Lung (tissue), 12 donors: Measurements from ENCODE around the gene FGFR4. TPM values are rescaled to one million over a fixed set of nuclear protein-coding genes. Genes with fewer than 3 reads are reported as not detected.

Experiments used
- ATAC-seq: fragments of 200-7000 bp; cut with Tn5 transposase; one replicate; pipeline ENCODE4 v1.9.1; 2020; ENCODE audit warnings: moderate number of reproducible peaks; ENCODE audit not compliant: insufficient read depth, low FRiP score
- DNase-seq, 3 donors: peaks; one replicate each; pipeline ENCODE4 v3.0.0-alpha.2; 2013 to 2017
- H3K27ac ChIP-seq, 2 donors: one replicate each; pipeline ENCODE4 v1.5.1; 2013; ENCODE audit warnings: mild to moderate bottlenecking in 2 of 2, moderate library complexity in 2 of 2, control low read depth in 1 of 2, inconsistent platforms in 1 of 2, low read depth in 1 of 2, low read length in 1 of 2
- H3K27me3 ChIP-seq, 3 donors: one replicate each; pipeline ENCODE4 v1.5.1; 2013; ENCODE audit warnings: low read length in 2 of 3; ENCODE audit not compliant: control insufficient read depth in 3 of 3, insufficient read depth in 3 of 3
- H3K36me3 ChIP-seq, 4 donors: one replicate each; pipeline ENCODE4 v1.5.1; 2013; ENCODE audit warnings: low read length in 4 of 4, mild to moderate bottlenecking in 1 of 4, moderate library complexity in 1 of 4; ENCODE audit not compliant: control insufficient read depth in 4 of 4, insufficient read depth in 4 of 4
- H3K4me1 ChIP-seq, 5 donors: one replicate each; pipeline ENCODE4 v1.5.1; 2013; ENCODE audit warnings: low read length in 5 of 5, mild to moderate bottlenecking in 2 of 5, moderate library complexity in 1 of 5; ENCODE audit not compliant: control insufficient read depth in 5 of 5, insufficient read depth in 5 of 5
- H3K4me3 ChIP-seq: one replicate; pipeline ENCODE4 v1.5.1; 2013; ENCODE audit warnings: mild to moderate bottlenecking, control low read depth, moderate library complexity
- H3K9ac ChIP-seq, 2 donors: one replicate each; pipeline ENCODE4 v1.5.1; 2013; ENCODE audit warnings: low read length in 2 of 2, control low read depth in 1 of 2; ENCODE audit not compliant: insufficient read depth in 1 of 2
- H3K9me3 ChIP-seq, 4 donors: one replicate each; pipeline ENCODE4 v1.5.1; 2013; ENCODE audit warnings: low read length in 3 of 4, mild to moderate bottlenecking in 1 of 4, moderate library complexity in 1 of 4; ENCODE audit not compliant: control insufficient read depth in 4 of 4, insufficient read depth in 3 of 4
- WGBS, 2 donors: extraction: QIAGEN DNeasy Blood & Tissue Kit; methylation state at CpG; one replicate each; pipeline ENCODE4 v1.1.7; 2013; 5-methylcytosine and 5-hydroxymethylcytosine counted together
- polyA plus RNA-seq, 2 donors: library from polyadenylated mRNA; stranded (reverse); fragments of 200-250 nt; gene quantifications; one replicate each; pipeline ENCODE4 v1.2.1, GENCODE V29; 2013
- total RNA-seq, 2 donors: library from RNA; depleted of rRNA in 1 of 2; stranded (reverse); fragments of >200 nt in 1 of 2; gene quantifications; one replicate each; pipeline ENCODE4 v1.2.1, GENCODE V29; 2014 to 2021
- TF ChIP-seq, protein P1 (sequence below): IDR thresholded peaks from 2 replicates; pipeline ENCODE4 v1.5.1; 2012; ENCODE audit warnings: mild to moderate bottlenecking; ENCODE audit errors: control extremely low read depth, extremely low read depth
- donor health status: control.
- donor health status: control.
- donor health status: Bipolar disorder and iron deficiency.
- donor health status: healthy.
- donor health status: DM: yes; HTN: yes; CAD: no.

Gene FGFR4
- total and polyA plus RNA-seq, 4 donors, result 20.9 to 106 (median 43.8) TPM

DNA sequence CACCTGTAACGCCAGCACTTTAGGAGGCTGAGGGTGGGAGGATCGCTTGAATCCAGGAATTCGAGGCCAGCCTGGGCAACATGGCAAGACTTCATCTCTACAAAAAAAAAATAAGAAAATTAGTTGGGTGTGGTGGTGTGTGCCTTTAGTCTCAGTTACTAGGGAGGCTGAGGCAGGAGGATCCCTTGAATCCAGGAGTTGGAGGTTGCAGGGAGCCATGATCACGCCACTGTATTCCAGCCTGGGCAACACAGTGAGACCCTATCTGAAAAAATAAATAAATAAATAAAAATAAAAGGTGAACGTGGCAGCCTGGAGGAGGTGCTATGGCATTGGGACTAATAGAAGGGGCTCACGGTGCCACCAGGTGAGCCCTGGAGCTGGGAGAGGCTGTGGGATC lies 7.1 kb downstream of the FGFR4 start:
- TF ChIP-seq, protein P1, sequence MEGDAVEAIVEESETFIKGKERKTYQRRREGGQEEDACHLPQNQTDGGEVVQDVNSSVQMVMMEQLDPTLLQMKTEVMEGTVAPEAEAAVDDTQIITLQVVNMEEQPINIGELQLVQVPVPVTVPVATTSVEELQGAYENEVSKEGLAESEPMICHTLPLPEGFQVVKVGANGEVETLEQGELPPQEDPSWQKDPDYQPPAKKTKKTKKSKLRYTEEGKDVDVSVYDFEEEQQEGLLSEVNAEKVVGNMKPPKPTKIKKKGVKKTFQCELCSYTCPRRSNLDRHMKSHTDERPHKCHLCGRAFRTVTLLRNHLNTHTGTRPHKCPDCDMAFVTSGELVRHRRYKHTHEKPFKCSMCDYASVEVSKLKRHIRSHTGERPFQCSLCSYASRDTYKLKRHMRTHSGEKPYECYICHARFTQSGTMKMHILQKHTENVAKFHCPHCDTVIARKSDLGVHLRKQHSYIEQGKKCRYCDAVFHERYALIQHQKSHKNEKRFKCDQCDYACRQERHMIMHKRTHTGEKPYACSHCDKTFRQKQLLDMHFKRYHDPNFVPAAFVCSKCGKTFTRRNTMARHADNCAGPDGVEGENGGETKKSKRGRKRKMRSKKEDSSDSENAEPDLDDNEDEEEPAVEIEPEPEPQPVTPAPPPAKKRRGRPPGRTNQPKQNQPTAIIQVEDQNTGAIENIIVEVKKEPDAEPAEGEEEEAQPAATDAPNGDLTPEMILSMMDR, result no peak
- Histone ChIP-seq H3K27me3 (no peaks in the 10 kb centered on the region), H3K36me3 (peaks cover 0 to 72% (median 25%) of the 10 kb centered on the region in 4 donors), H3K27ac (no peak overlapping the region), H3K9ac (no peak overlapping the region), H3K4me3 (no peak overlapping the region), H3K9me3 (peaks cover 0 to 2% (median 0%) of the 10 kb centered on the region in 4 donors), H3K4me1 (peaks cover 0 to 83% (median 47%) of the 10 kb centered on the region in 5 donors)
- 94 to 96% methylated on average over 6 of the region's 6 CpGs for WGBS, 2 donors
- ATAC-seq (no peak), DNase-seq (no peak)

DNA sequence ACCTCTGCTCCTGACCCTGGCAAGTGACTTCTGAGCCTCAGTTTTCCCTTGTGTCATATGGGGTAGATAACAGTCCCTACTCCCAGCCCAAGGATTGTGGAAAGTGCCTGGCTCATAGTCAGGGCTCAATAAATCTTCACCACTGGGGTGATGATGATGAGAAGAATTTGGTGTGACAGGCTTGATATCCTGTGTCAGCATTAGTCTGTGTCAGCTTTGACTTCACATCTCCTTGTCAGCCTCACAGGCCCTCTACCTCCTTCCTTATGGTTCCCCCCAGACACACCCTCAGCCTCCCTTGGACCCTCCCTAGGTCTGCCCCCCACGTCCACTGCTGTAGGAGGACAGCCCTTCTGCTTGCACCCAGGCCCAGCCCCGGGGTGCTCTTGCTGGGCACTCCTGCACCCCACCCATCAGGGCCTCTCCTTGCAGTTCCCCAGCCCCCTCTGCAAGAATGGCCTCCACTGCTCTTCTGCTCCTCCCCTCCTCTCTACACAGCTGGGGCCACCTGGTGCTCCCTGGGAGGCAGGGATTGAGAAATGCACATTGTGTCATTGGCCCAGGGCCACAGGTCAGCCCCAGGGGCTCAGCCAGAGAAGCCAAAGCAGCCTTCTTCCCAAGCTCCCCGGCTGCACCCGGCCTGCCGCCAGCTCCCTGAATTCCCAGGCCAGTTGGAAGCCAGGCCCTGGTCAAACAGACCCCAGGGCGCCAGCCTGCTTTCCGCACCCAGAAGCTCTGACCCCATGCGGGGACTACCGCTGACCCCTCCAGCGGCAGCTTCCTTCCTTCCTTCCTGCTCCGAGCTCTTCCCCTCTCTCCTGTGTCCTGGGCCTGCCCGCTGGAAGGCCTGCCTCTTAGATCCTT lies 7.7 kb downstream of the FGFR4 start:
- Histone ChIP-seq H3K4me1 (peaks cover 0 to 83% (median 51%) of the 10 kb centered on the region in 5 donors), H3K27ac (peak overlapping the region in 1 of 2 donors; percentile 12)

GRCh38 chr5:177095088-177095669 lies 8.5 kb downstream of the FGFR4 start:
- ATAC-seq (no peak), DNase-seq (no peak)

More for the DNA sequence above, 7.7 kb downstream of the FGFR4 start:
- WGBS, 2 donors, result 47 to 54% methylated on average over 12 of the region's 12 CpGs
- H3K36me3 ChIP-seq, result peaks cover 0 to 72% (median 25%) of the 10 kb centered on the region in 4 donors
- TF ChIP-seq, protein P1, result no peak
- H3K4me3 ChIP-seq, result no peak overlapping the region
- peaks cover 0 to 2% (median 0%) of the 10 kb centered on the region in 4 donors for H3K9me3 ChIP-seq
- no peak overlapping the region for H3K9ac ChIP-seq
- no peaks in the 10 kb centered on the region for H3K27me3 ChIP-seq
- ATAC-seq (peak; percentile 48), DNase-seq (peak; percentile 98 to 99 (median 99))

More at GRCh38 chr5:177095088-177095669, 8.5 kb downstream of the FGFR4 start:
- TF ChIP-seq, protein P1, result no peak
- Histone ChIP-seq H3K27me3 (no peaks in the 10 kb centered on the region), H3K9me3 (peaks cover 0 to 2% (median 0%) of the 10 kb centered on the region in 4 donors), H3K36me3 (peaks cover 0 to 67% (median 22%) of the 10 kb centered on the region in 4 donors), H3K9ac (no peak overlapping the region), H3K4me1 (peaks cover 0 to 78% (median 47%) of the 10 kb centered on the region in 5 donors), H3K27ac (peak overlapping the region in 1 of 2 donors; percentile 12), H3K4me3 (no peak overlapping the region)
- WGBS, 2 donors, result 77 to 85% methylated on average over 28 of the region's 28 CpGs
